Measurements from ENCODE around the gene LSAMP.

GRCh38 chr3:115860766-115861165 lies 584.5 kb downstream of the LSAMP start:
- TF ChIP-seq CTCF (IDR thresholded peaks at IDR 0.05) (no peak), EZH2 (IDR thresholded peaks at IDR 0.05) (no peak)

Data from neural progenitor cell (in vitro differentiated cells).